SK-N-SH treated with all-trans-retinoic acid at 6 μM for 48 hours (cell line): Measurements from ENCODE around the gene AUH.

Source experiments
- ATAC-seq: fragments of 200-7000 bp; cut with Tn5 transposase; 3 replicates; pipeline ENCODE4 v1.9.1; 2020; ENCODE audit warnings: mild to moderate bottlenecking, moderate library complexity
- ARNTL ChIP-seq: fragments of 450-650 bp; formaldehyde crosslinking; IDR thresholded peaks from 2 replicates; pipeline ENCODE4 v1.5.0; 2020; ENCODE audit warnings: low read depth, mild to moderate bottlenecking, moderate library complexity, borderline replicate concordance
- BACH2 ChIP-seq: fragments of 250-450 bp; sonication (Bioruptor Pico); IDR thresholded peaks from 2 replicates; pipeline ENCODE4 v1.9.0; 2021; ENCODE audit warnings: mild to moderate bottlenecking, borderline replicate concordance
- CREB5 ChIP-seq: fragments of 250-450 bp; sonication (Bioruptor Pico); IDR thresholded peaks from 2 replicates; pipeline ENCODE4 v1.5.1; 2020; ENCODE audit warnings: low read depth, mild to moderate bottlenecking, moderate library complexity
- CSDC2 ChIP-seq: fragments of 250-450 bp; sonication (Bioruptor Pico); IDR thresholded peaks from 2 replicates; pipeline ENCODE4 v1.5.0; 2020; ENCODE audit warnings: mild to moderate bottlenecking, moderate library complexity
- CSRNP3 ChIP-seq: fragments of 250-450 bp; sonication (Bioruptor Pico); IDR thresholded peaks from 2 replicates; pipeline ENCODE4 v1.5.1; 2021; ENCODE audit warnings: mild to moderate bottlenecking, moderate library complexity
- ESRRG ChIP-seq: fragments of 250-450 bp; sonication (Bioruptor Pico); IDR thresholded peaks from 2 replicates; pipeline ENCODE4 v1.6.1; 2021; ENCODE audit warnings: mild to moderate bottlenecking
- GLIS3 ChIP-seq: fragments of 250-450 bp; sonication (Bioruptor Pico); IDR thresholded peaks from 2 replicates; pipeline ENCODE4 v1.5.0; 2020; ENCODE audit warnings: mild to moderate bottlenecking, moderate library complexity
- ISL1 ChIP-seq: fragments of 250-450 bp; sonication (Bioruptor Pico); IDR thresholded peaks from 2 replicates; pipeline ENCODE4 v2.1.2; 2022; ENCODE audit warnings: mild to moderate bottlenecking, moderate library complexity
- OSR1 ChIP-seq: fragments of 250-450 bp; sonication (Bioruptor Pico); IDR thresholded peaks from 2 replicates; pipeline ENCODE4 v1.8.0; 2022; ENCODE audit warnings: moderate library complexity, mild to moderate bottlenecking, inconsistent platforms
- PATZ1 ChIP-seq: fragments of 250-450 bp; sonication (Bioruptor Pico); IDR thresholded peaks from 2 replicates; pipeline ENCODE4 v1.8.0; 2020; ENCODE audit warnings: mild to moderate bottlenecking, moderate library complexity, borderline replicate concordance
- PPARA ChIP-seq: fragments of 250-450 bp; sonication (Bioruptor Pico); IDR thresholded peaks from 2 replicates; pipeline ENCODE4 v1.5.0; 2020; ENCODE audit warnings: mild to moderate bottlenecking, borderline replicate concordance
- RARB ChIP-seq: fragments of 250-450 bp; sonication (Bioruptor Pico); IDR thresholded peaks from 2 replicates; pipeline ENCODE4 v1.8.0; 2021; ENCODE audit warnings: mild to moderate bottlenecking, moderate library complexity
- SNAI2 ChIP-seq: fragments of 250-450 bp; sonication (Bioruptor Pico); IDR thresholded peaks from 2 replicates; pipeline ENCODE4 v1.5.0; 2020; ENCODE audit warnings: mild to moderate bottlenecking, moderate library complexity
- TCF4 ChIP-seq: fragments of 250-450 bp; sonication (Bioruptor Pico); IDR thresholded peaks from 2 replicates; pipeline ENCODE4 v1.8.0; 2021; ENCODE audit warnings: mild to moderate bottlenecking, moderate library complexity, borderline replicate concordance
- TOX ChIP-seq: fragments of 250-450 bp; sonication (Bioruptor Pico); IDR thresholded peaks from 2 replicates; pipeline ENCODE4 v1.8.0; 2021; ENCODE audit warnings: mild to moderate bottlenecking, moderate library complexity, borderline replicate concordance
- ZC3H10 ChIP-seq: fragments of 250-450 bp; sonication (Bioruptor Pico); IDR thresholded peaks from 2 replicates; pipeline ENCODE4 v1.5.1; 2021; ENCODE audit warnings: mild to moderate bottlenecking, moderate library complexity
- ZFP3 ChIP-seq: fragments of 250-450 bp; sonication (Bioruptor Pico); IDR thresholded peaks from 2 replicates; pipeline ENCODE4 v1.5.0; 2020; ENCODE audit warnings: mild to moderate bottlenecking, moderate library complexity
- ZFP30 ChIP-seq: fragments of 450-650 bp; formaldehyde crosslinking; IDR thresholded peaks from 2 replicates; pipeline ENCODE4 v1.5.0; 2022; ENCODE audit warnings: mild to moderate bottlenecking, moderate library complexity
- ZNF565 ChIP-seq: fragments of 450-650 bp; formaldehyde crosslinking; conservative IDR thresholded peaks from 2 replicates; pipeline ENCODE4 v1.5.0; 2020; ENCODE audit warnings: low read depth, mild to moderate bottlenecking, moderate library complexity
- ZNF70 ChIP-seq: fragments of 450-650 bp; formaldehyde crosslinking; IDR thresholded peaks from 2 replicates; pipeline ENCODE4 v1.5.0; 2020; ENCODE audit warnings: mild to moderate bottlenecking, moderate library complexity
- ZNF8 ChIP-seq: fragments of 450-650 bp; formaldehyde crosslinking; IDR thresholded peaks from 2 replicates; pipeline ENCODE4 v1.5.0; 2020; ENCODE audit warnings: mild to moderate bottlenecking, moderate library complexity

Gene AUH

GRCh38 chr9:91315191-91315590, 46.5 kb downstream of the AUH start:
- TF ChIP-seq ZFP3 (CRISPR knock-in tag) = no peak
- TF ChIP-seq BACH2 (CRISPR knock-in tag) = no peak
- TF ChIP-seq RARB (CRISPR knock-in tag) = no peak
- TF ChIP-seq CSRNP3 = no peak
- TF ChIP-seq ZFP30 (CRISPR knock-in tag) = no peak
- no peak for TF ChIP-seq ARNTL
- no peak for TF ChIP-seq SNAI2
- no peak for TF ChIP-seq PATZ1
- no peak for TF ChIP-seq TOX (CRISPR knock-in tag)
- TF ChIP-seq ISL1 (CRISPR knock-in tag) = no peak
- no peak for TF ChIP-seq ESRRG (CRISPR knock-in tag)
- TF ChIP-seq ZNF565 (CRISPR knock-in tag) = no peak
- no peak for TF ChIP-seq GLIS3 (CRISPR knock-in tag)
- no peak for TF ChIP-seq ZC3H10
- TF ChIP-seq ZNF70 = no peak
- no peak for TF ChIP-seq PPARA (CRISPR knock-in tag)
- TF ChIP-seq OSR1 (CRISPR knock-in tag) = no peak
- no peak for TF ChIP-seq CSDC2
- ATAC-seq = no peak

GRCh38 chr9:91312717-91313325, 48.9 kb downstream of the AUH start:
- TF ChIP-seq BACH2 (CRISPR knock-in tag) = no peak
- no peak for TF ChIP-seq ZNF8 (CRISPR knock-in tag)
- 0 out of 2 replicates have a peak, but pooled peaks have one; percentile 18 for TF ChIP-seq ZNF565 (CRISPR knock-in tag)
- no peak for TF ChIP-seq ZFP30 (CRISPR knock-in tag)
- TF ChIP-seq PPARA (CRISPR knock-in tag) = no peak
- 0 out of 2 replicates have a peak, but pooled peaks have one; percentile 13 for TF ChIP-seq CREB5
- TF ChIP-seq GLIS3 (CRISPR knock-in tag) = no peak
- TF ChIP-seq TCF4 (CRISPR knock-in tag) = peak; percentile 51; the same call in 1 of the 2 replicates
- peak; percentile 83 for TF ChIP-seq ISL1 (CRISPR knock-in tag)
- TF ChIP-seq OSR1 (CRISPR knock-in tag) = no peak
- no peak; the same call in 1 of the 2 replicates for TF ChIP-seq PATZ1
- TF ChIP-seq, all 23 proteins: peak for 4
- ATAC-seq = peak; percentile 54

- TF ChIP-seq SNAI2 (no peak), PATZ1 (no peak), ISL1 (CRISPR knock-in tag) (no peak), ZC3H10 (no peak), TOX (CRISPR knock-in tag) (no peak), CSDC2 (no peak)
- TF ChIP-seq, all 23 proteins: peak for 0
- ATAC-seq = no peak
These were observed 51.7 kb downstream of the AUH start for GRCh38 chr9:91310037-91310436.
